Hypothalamus (tissue), 51 donors: ENCODE measurements around the gene TSPYL2.
A peak's percentile ranks its signal among the peaks of the same experiment; 100 is the strongest.

ENCODE experiments used
- DNase-seq, 51 donors: peaks; one replicate each; lab custom pipeline; 2025; lab: John Stamatoyannopoulos, UW

TSPYL2 gene

DNA sequence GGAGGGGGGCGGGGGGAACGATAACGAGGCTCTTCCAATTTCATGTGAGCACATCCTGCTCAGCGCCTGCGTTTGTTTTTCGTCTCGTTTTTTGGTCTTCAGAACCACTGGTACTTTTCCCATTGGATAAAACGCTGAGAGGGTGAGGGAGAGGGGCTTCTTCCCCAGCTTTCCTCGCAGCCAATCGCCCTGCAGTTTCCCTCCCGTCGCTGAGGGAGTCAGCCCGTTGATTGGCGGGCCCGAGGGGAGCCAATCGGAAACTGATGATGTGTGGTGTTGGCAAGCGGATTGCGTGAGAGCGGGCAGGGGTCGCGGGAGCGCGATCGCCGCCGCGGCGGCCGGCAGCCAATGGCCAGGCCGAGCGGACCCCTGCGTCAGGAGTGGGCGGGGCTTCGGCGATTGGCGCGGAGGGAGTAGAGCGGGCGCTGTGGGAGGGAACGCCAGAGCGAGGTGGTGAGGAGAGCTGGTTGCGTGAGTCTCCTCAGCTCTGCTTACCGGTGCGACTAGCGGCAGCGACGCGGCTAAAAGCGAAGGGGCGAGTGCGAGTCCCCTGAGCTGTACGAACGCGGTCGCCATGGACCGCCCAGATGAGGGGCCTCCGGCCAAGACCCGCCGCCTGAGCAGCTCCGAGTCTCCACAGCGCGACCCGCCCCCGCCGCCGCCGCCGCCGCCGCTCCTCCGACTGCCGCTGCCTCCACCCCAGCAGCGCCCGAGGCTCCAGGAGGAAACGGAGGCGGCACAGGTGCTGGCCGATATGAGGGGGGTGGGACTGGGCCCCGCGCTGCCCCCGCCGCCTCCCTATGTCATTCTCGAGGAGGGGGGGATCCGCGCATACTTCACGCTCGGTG is at the start of gene TSPYL2:
Gene TSPYL2, plus strand, starts transcription at position 443 of the 848 bp plus-strand sequence. Its CDS starts 132 bp downstream, at position 575.
- peak; percentile 25 to 95 (median 87) for DNase-seq

DNA sequence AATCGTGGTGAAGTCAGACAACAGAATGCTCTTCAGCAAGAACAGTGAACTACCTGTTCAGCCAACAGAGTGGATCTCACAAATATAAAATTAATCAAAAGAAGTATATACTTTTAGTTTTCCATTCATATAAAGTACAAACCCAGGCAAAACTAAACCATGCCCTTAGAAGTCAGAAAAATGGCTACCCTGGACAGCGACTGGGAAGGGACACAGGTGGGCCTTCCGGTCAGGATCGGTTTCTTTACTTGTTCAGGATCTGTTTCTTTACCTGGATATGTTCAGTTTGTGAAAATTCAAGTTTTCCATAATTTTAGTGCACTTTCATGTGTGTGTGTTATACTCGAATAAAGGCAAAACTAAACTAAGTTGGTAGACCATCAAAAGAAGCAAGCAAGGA is 46.0 kb upstream of the TSPYL2 start:
- no peak for DNase-seq

DNA sequence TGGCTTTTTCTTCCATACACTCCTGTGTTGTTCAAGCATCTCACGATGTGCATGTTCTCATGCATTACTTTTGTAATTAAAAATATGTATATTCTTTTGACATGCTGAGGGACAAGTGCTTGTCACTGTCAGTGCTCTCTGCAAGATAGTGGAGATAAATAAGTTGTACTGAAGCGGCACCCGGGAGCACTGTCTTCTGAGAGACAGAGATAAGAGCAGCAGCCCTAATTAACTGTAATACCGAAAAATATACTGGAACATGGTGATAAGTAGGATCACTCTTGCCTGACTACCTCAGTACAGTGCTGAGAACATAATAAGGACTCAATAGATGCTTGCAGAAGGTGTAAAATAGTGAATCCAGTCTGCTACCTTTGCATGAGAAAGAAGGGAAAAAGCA is 42.9 kb upstream of the TSPYL2 start:
- DNase-seq: no peak

DNA sequence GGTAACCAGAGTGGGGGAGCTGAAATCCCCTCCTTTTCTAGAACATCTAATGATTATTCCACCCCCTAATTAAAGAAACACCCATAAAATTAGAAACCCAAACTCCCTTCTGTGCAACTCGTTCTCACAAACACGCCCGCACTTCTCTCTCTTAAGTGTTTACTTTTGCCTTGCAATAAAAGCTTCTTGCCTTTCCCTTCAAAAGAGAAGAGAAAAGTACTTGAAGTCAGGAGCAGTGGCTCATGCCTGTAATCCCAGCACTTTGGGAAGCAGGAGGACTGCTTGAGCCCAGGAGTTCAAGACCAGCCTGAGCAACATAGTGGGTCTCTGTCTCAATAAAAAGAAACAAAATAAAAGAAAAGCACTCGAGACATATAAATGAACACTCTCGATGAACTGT is 37.2 kb upstream of the TSPYL2 start:
- DNase-seq: no peak

DNA sequence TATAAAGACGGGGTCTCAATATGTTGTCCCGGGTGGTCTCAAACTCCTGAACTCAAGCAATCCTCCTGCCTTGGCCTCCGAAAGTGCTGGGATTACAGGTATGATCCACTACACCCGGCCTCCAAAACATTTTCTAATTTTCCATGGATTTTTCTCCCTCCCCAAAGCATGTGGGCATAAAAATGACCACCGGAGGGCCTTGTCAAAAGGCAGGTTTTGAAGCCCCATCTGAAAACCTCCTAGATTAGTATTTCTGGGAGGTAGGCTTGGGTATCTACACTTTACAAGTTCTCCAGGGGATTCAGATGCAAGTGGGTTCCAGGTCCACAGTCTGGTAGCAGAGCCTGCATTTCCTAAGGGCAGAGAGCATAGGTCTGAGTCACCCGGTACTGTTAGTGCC is 34.9 kb upstream of the TSPYL2 start:
- no peak for DNase-seq

DNA sequence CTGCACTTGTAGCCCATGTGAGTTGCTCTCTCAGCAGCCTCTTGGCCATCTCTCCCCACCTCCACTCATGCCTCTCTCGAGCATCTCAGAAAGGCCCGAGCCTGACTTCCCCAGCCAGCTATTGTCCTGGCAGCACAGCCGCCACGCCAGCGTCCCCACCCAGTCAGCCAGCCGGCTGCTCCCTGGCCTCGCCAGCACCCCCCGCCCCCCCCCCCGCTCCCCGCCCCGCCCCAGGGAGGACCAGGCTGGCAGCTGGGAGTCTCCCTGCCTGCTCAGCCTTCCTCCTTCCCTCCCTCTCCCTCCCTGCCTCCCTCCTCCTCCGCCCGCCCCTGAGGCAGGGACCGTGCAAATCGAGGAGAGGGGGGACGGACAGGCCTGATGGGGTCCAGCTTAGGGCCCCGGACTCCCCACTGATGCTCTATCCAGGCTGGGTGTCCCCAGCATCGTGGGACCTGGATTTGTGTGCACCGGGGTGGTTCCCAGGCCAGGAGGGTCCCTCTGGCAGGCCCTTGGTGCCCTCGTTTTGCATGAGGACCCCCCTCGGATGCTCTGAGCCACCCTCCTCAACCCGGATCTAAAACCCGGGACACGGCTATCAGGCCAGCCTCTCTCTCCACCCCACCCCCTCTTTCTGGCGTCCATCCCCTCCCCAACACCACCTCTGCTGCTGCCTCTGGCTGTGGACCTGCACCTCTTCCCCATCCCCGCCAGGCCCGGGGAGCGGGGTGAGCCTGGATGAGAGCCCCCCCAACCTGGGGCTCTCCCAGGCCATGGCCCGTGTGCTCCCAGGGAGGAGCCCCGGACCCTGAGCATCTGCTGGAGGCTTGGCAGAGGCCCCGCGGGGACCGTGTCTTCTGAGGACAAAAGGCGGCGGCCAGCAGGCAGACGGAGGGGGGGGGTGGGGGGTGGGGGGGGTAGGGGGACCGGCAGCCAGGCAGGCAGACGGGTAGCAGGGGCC is 33.7 kb upstream of the TSPYL2 start, which contains the start of gene GPR173:
Gene GPR173, plus strand, starts transcription at position 621 of the 958 bp plus-strand sequence. CDS start 27,833 bp downstream, outside the sequence.
- DNase-seq: peak in 50 of 51 donors; percentile 2 to 91 (median 60)

DNA sequence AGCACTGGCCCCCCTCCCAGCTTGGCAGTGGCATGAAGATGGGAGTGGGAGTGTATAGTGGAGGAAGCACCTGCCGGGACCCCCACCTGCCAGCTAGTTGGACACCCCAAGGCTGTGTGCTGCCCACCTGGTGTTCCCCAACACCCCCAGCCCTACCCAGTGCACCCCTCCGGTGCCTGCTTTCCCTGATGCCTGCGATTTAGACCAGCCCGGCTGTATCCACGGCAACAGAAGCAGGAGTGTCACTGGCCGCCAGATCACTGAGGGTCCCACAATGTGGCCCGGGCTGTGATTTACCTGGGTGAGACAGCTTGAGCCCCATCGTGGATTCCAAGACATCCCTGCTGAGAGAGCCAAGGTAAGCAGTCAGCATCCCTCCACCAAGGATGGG is 33.0 kb upstream of the TSPYL2 start:
- DNase-seq: peak in 1 of 51 donors; percentile 6

DNA sequence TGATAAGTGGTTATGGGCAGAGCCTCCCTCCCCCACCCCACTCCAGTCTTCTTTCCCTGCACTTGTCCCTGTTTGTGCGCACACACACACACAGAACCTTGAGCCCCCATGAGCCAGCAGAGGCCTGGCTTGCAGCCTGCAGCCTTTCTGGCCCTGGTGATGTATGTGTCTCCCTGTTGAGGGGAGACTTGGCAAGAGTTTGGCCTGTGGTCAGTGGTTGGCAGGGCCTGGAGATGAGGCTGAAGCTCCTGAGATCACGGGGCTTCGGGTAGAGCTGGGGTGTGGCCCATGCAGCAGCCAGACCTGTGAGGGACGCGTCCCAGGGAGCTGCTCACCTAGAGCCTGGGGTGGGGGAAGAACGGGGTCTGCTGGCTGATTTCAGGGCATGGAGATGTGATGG is 31.3 kb upstream of the TSPYL2 start:
- DNase-seq: no peak

DNA sequence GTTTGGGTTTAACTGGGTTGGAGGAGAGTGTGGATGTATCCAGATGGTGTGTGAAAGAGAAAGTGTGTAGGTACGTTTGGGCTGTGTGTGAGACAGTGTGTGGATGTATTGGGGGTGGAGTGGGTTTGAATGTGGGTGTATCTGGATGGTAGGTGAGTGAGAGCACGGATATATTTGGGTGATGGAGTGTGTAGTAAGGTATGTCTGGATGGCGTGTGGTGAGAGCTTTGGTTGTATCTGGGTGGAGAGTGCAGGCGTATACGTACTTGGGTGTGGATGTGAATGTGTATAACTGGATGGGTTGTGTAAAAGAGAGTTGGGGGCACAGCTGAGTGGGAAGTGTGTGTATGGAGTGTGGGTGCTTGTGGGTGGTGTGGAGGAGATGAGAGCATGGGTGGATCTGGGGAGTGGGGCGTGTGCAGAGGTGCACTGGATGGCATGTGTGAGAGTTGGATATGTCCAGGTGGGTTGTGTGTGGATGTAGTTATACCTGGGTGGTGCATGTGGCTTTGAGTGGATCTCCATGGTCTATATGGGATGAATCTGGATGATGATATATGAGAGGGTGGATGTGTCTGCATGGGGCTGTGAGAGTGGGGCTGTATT is 26.8 kb upstream of the TSPYL2 start:
- DNase-seq: no peak

DNA sequence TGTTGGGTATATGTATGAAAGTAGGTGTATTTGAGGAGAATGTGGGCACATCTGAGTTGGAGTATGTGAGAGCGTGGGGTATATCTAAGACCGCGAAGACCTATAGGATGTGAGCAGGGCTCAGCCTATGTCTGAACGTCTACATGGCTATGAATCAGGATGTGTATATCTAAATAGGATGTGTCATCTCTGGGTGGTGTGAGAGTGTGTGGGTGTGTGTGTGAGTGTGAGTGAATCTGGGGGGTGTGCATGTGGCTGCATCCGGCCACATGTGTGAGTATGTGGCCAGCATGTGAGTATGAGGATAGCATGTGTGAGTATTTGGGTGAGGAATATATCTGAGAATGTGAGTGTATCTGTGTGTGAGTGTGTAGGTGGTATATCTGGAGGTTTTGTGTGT is 25.9 kb upstream of the TSPYL2 start:
- DNase-seq: peak in 1 of 51 donors; percentile 13

DNA sequence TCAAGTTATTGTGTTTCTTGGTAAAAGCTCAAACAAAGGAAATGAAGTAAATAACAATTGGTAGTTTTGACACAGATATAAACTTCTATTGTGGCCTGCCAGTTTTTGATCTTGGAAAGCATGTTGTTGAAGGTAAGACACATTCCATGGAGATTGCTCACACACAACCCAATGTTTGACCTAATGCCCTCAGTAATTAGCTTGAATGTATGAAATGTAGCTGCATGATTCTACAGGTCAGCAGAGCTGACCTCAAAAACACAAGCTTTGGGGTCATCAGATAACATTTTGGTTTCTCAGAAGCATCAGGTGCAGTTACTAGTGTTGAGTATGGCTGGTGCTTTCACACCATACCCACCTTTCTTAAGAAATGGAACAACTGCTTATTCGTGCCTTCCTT is 17.1 kb upstream of the TSPYL2 start:
- no peak for DNase-seq

DNA sequence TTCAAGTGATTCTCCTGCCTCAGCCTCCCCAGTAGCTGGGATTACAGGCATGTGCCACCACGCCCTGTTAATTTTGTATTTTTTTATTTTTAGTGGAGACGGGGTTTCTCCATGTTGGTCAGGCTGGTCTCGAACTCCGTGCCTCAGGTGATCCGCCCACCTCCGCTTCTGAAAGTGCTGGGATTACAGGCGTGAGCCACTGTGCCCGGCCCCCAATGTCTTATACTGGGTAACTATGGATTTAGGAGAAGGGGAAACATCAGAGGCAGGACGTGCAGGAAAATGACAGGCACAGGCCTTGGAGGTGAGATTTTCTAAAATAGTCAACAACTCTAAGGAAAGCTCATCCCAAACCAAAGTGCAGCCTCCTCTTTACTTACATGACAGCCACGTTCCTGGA is 11.1 kb upstream of the TSPYL2 start:
- DNase-seq: no peak

DNA sequence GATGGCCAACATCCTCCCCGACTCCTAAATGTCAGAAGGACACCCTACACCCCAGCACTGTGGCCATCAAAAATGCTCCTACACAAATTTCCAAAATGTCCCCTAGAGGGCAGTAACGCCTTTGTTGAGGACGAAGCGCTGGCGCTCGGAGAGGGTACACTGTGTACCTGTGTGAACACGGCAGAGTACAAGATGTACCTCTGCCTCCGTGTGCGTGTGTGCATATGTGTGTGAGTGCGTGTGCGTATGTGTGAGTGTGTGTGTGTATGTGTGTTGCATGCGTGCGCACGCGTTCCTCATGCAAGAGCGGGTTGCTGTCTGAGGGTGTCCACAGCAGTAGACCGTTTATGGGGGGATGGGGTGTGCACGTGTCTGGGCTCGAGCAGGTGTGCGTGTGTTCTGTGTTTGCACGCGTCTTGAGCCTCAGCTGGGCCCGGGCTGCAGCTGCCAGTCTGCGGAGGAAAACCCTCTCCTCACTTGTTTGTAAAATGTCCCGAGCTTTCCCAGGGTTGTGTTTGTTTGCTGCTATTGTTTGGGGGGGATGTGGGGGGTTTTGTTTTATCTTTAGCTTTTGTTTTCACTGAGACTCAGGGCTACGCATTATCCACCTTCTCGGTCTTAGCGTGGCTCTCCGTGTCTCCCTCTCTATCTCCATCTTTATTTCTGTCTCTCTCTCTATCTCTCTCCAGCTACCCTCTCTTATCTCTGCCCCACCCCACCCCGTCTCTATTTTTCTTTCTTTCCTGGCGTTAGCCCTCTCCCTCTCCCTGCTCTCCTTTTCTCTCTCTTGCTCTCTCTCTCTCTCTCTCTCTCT is 10.4 kb upstream of the TSPYL2 start:
- peak in 35 of 51 donors; percentile 6 to 61 (median 27) for DNase-seq

DNA sequence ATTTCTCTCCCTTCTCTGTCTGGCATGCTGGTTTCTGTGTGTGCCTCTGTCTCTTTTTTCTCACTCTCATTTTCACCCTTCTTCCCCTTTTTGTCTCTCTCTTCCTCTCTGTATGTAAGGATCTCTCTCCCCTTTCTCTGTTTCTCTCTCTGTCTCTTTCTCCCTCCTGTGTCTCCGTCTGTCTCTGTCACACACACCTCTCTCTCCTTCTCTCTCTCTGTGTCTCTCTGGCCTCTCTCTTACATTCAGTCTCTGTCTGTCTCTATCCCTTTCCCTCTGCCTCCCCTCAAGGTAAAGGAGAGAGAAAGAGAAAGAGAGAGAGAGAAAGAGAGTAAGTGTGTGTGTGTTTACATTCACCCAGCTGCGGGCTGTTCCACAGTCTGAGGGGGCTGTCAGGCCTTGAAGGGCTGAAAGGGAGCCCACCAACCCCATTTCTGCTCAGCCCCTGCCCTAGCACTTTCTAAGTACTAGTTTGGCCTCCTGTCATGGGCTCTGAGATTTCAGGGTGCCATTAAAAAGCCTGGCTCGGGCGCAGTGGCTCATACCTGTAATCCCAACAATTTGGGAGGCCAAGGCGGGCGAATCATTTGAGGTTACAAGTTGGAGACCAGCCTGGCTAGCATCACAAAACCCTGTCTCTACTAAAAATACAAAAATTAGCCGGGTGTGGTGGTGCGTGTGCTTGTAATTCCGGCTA is 9.6 kb upstream of the TSPYL2 start:
- DNase-seq: no peak

DNA sequence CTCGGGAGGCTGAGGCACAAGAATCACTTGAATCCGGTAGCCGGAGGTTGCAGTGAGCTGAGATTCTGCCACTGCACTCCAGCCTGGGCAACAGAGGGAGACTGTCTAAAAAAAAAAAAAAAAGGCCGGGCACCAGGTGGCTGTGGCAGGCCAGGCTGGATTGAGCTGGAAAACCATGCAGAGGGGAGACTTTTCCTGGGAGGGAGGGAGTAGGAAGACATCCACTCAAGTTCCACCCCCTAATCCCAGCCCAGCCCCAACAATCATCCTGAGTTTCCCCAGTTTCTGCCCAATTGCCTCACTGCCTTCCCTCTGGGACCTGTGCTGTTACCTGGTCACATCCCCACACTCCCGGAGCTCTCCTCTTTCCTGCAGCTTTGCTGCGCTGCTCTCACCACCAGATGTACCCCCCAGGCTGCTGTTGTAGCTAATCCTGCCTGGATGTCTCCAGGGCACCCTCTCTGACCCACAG is 9.0 kb upstream of the TSPYL2 start:
- DNase-seq: peak in 1 of 51 donors; percentile 3

DNA sequence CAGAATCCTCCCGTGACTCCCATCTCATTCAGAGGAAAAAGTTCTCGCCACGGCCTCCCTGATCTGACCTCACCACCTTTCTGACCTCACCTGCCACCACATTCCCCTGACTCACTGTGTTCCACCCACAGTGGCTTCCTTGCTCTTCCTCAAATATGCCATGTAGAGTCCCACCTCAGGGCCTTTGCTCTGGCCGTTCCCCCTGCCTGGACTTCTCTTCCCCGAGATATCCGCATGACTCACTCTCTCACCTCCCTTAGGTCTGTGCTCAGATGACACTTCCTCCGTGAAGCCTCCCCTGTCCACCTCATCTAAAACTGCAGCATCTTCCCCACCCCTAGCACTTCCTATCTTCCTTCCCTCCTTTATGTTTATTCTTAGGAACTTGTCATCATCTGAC is 7.2 kb upstream of the TSPYL2 start:
- no peak for DNase-seq

DNA sequence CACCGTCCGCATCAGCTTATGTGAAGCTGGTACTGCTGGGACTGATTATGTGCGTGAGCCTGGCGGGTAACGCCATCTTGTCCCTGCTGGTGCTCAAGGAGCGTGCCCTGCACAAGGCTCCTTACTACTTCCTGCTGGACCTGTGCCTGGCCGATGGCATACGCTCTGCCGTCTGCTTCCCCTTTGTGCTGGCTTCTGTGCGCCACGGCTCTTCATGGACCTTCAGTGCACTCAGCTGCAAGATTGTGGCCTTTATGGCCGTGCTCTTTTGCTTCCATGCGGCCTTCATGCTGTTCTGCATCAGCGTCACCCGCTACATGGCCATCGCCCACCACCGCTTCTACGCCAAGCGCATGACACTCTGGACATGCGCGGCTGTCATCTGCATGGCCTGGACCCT is 5.5 kb upstream of the TSPYL2 start:
- DNase-seq: no peak

DNA sequence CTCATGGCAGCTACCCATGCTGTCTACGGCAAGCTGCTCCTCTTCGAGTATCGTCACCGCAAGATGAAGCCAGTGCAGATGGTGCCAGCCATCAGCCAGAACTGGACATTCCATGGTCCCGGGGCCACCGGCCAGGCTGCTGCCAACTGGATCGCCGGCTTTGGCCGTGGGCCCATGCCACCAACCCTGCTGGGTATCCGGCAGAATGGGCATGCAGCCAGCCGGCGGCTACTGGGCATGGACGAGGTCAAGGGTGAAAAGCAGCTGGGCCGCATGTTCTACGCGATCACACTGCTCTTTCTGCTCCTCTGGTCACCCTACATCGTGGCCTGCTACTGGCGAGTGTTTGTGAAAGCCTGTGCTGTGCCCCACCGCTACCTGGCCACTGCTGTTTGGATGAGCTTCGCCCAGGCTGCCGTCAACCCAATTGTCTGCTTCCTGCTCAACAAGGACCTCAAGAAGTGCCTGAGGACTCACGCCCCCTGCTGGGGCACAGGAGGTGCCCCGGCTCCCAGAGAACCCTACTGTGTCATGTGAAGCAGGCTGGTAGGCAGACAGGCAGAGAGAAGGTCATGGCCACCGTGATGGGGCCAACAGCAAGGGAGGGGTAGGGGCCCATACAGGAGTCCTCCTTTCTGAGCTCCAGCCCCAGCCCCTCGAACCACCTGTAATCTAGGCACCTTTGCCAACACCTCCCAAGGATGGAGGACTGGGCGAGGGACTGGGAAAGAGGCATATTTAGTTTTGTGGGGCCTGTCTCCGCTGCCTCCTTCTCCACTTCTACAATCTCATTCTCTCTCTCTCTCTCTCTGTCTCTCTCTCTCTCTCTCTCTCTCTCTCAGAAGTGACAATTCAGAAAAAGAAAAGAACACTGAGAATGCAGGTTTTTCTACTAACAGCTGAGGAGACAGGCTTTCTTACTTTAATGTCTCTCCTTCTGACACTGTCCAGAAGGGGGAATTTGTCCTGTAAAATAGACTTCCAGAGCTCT is 4.7 kb upstream of the TSPYL2 start:
- no peak for DNase-seq
